MV-4-11 (cell line): ENCODE data around the gene PIK3AP1.
"Not testable (repeated sequence)": the region's sequence is repeated elsewhere in the genome, so short reads cannot be mapped to it uniquely, and the experiment has no call there.

Experiments
- DNase-seq: peaks from one replicate; lab custom pipeline; 2025; lab: John Stamatoyannopoulos, UW

Gene PIK3AP1

DNA sequence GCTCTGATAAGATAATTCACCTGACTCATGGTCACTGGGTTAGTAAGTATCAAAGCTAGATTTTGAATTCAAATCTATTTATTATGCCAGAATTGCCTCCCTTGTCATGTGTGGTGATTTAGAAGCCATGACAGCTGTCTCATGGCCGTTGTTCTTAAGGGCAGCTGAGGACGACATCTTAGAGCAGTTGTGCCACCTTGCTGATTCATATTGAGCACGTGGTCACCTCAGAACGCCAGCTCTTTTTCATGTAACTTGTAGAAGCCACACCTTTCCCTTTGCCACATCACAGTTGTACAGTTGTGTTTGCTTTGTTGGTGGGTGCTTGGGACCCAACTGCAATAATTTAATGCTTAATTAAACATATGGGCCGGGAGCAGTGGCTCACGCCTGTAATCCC, 4.3 kb upstream of the PIK3AP1 start:
- DNase-seq = no peak

DNA sequence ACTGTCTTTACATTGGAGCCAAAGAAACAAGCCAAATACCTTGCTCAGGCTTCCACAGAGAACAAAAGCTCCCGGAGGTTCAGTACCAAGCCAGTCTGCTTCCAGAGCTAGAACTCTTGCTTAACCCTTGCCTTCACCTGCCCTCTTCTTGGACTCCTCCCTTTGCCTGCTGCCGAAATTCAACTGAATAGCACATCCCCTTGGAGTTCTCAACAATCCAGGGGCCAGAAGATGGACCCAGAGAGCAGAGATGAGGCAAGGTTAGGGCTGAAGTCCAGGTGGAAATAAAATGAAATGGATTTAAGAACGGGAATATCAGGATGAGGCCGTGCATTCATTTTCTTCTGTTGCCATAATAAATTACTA, 876 bp upstream of the PIK3AP1 start:
- DNase-seq = peak; percentile 33

DNA sequence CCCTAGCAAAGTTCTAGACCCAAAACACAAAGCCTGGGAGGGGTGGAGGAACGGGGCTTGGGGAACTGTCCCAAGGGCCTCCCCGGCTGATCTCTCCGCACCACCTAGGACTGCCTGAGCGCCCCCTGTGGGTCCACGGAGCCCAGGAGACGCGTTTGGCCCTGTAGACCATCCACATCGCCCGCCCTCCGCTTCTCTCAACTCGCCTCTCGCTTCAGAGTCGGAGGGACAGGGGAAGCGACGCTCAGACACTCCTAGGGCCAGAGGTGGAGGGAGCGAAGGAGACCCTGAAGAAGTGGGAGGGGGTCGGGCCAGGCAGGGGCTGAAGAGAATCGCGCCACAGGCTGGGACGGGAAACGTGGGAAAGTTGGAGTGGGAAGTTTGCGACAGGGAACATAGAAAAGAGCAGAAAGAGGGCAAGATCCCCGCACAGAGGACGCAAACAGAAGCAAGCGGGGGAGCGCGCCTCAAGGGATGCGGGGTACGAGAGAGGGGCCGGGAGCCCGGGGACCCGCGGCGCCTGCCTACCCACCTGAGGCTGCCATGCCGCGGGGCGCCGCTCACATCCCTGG, 378 bp downstream of the PIK3AP1 start:
- DNase-seq = peak; percentile 75

DNA sequence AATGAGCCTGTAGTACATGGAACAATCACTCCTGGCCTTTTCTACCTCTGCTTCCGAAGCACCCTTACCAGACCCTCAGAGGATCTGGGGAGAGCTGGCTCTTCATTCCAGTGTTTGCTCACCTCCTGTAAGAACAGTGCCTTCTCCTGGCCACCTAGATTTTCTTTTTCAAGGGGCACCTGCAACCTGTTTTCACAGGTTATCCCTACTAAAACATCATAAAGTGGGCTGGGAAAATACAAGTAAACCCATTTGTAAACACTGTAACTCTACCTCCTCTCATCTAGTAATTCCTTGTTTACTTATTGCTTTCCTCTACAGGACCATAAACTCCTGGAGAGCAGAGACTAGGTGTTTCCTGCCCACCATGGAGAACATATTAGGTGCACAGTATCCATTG, 1.1 kb downstream of the PIK3AP1 start:
- no peak for DNase-seq

DNA sequence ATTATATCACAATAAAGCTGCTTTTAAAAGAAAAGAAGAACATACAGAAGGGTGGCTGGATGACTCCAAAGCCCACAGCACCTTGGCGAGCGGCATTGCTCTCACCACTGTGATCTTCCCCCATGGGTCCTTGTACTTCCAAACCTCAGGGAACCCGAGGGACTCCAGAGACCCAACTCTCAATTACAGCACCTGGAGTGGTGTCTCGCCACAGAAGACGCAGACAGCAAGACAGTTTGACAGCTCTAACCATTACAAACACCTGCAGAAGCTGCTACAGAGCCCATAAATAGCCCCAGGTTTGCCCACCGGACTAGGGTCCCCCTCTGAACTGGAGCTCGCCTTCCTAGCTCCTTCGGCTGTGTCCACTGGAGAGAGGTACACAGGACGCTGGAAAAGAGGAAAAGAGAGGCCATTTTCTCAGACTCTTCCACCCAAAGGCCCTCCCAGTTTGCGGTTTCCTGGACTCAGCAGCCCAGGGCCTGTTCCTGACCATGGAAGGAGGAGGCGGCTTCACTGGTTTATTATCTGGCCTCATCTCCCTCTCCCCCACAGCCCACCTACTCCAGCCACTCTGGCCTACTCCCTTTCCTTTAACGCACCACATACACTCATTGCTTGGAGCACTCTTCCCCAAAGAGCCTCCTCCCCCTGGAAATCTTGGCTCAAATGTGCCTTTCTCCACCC, 1.9 kb downstream of the PIK3AP1 start:
- peak; percentile 32 for DNase-seq

DNA sequence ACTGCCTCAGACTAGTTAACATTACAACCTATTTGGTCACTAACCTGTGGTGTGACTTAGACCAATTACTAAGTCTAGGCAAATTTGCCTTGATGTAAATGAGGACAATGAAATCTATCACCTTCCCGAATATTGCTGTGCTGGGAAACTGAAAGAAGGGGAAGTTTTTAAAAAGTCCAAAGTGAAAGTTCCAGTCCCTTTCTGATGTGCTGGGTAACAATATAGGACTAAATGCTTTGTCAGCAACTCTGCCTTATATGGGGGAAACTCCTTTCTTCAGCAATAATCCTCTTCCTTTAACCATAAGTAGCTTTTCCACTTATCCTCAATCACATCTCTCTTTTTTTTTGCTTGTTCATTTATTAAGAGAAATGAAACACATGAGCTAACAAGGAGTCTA, 3.9 kb downstream of the PIK3AP1 start:
- DNase-seq = no peak

DNA sequence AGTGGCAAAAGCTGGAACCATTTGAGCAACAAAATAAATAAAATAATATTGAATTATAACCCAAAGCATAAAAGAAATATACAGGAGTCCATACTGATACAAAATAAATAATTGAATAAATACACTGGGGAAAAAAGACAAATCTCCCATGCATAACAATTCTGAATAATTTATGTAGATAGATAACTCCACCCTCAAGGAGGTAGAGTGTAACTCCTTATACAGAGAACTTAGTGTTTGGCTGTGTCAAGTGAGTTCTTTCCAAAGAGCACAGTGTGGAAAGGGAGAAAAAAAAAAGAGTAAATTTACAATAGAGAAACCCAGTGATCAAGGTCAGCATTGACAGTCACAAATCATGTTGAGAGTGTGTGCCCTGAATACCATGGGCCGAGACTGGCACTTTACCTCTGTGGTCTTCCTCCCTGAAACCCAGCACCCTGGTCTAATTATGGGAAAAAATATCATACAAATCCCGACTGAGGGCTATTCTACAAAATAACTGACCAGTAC, 5.5 kb downstream of the PIK3AP1 start:
- DNase-seq = no peak

DNA sequence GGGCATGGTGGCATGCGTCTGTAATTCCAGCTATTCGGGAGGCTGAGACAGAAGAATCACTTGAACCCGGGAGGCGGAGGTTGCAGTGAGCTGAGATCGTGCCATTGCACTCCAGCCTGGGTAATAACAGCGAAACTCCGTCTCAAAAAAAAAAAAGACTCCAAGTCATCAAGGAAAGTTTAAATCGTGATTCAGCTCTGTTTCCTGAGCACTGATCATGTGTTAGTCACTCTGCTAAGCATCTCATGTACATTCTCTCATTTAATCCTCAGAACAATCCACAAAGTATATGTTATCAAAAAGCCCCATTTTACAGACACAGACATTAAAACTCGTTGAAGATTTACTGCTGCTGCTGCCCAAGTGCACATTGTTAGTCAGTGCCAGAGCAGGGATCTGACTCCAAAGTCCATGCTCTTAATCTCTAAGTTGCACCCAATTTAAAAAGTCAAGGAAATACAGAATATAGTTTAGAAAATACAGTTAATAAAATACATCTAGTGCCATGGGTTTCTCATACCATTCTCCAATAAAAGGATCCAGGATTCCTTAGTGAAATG, 6.2 kb downstream of the PIK3AP1 start:
- peak; percentile 2 for DNase-seq

DNA sequence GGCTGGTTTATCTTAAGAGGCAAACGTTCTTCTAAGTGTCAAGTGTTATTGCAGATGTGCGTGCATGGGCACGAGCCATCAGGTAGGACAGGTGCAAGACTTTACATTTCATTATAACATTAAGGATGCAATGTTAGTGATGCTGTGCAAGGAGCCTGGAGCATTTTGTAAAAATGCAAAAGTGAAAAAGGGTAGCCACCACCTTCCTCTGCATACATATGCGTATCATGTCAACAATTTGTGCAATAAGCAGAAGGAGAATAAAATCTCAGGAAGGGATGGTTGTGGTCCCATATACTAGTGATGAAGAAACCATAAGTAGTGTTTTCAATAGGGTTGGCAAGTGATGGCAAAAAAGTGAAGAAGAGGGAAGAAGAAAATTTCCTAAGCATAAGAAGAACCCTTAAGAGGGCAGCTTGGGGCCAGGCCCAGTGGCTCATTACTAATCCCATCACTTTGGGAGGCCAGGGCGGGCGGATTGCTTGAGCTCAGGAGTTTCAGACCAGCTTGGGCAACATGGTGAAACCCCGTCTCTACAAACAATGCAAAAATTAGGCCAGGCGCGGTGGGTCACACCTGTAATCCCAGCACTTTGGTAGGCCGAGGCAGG, 7.5 kb downstream of the PIK3AP1 start:
- peak; percentile 14 for DNase-seq

DNA sequence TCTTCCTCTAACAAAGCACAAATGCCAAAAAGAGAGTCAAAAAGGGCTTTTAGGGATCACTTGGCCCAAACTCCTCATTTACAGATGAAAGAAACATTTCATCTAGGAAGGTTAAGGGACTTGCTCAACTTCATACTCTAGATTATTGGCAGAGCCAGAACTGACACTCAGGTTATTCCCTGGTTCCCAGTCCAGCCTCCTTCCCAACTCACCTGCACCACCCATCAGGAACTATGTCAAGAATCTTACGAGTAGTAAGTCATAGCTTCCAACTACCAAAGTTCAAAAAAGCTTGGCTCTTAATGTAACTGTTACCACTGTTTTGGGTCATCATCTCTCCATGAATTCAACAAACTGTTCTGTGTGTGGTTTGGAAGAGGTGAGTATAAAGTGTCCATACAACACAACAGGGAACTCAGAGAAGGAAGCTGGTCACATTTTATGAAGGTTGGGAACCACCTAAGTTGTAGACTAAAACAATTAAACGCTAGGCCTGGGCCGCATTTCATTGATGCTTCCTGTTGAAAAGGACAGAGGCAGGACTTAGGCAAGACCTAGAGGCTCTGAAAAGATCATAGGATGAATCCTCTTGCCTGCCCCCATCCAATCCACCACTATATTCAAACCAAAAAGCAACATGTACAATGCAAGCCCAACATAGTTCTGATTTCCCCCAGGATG, 9.1 kb downstream of the PIK3AP1 start:
- no peak for DNase-seq

DNA sequence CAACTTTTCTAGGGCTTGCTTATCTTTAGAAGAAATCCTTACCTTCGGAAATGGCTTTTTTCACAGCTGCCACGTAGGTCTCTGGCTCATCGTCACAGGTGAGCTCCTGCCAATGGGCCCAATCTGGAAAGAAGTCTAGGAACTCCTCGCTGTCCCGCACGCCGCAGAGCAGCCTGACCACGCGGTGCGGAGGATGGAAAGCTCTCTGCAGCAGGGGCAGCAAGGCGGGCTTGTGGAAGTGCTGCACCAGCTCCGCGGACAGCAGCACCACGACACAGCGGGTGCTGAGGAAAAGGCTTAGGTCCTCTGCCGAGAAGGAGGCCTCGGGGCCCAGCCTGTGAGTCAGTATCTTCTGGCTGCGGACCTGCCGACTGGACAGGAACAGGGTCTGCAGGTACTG, 10.8 kb downstream of the PIK3AP1 start:
- DNase-seq = no peak

DNA sequence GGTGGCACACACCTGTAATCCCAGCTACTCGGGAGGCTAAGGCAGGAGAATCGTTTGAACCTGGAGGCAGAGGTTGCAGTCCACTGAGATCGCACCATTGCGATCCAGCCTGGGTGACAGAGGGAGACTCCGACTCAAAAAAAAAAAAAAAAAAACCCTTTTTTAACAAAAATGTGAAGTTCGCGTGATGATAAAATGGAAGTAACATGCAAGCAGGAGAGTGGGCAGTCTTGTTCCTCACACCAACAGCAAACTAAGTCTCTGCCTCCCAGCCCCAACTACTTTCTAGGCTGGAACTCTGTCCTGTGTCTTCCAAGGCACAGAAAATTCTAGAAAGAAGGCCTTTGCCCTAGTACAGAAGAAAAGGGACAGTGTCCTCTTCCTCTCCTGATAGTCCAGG, 11.3 kb downstream of the PIK3AP1 start:
- DNase-seq = no peak

DNA sequence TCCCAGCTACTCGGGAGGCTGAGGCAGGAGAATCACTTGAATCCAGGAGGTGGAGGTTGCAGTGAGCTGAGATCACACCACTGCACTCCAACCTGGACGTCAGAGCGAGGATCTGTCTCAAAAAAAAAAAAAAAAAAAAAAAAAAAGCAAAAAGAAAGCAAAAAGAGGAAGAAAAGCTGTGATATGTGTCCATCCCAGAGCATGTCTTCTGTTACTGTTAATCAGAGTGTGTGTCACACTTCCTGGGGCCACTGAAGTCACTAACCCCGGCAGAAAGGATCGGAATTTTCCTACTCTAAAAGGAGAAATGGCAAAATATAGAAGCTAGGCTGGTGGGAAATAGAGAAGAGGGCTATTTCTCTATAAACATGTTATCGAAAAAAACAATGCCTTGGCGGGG, 11.9 kb downstream of the PIK3AP1 start:
- DNase-seq = peak; percentile 97

DNA sequence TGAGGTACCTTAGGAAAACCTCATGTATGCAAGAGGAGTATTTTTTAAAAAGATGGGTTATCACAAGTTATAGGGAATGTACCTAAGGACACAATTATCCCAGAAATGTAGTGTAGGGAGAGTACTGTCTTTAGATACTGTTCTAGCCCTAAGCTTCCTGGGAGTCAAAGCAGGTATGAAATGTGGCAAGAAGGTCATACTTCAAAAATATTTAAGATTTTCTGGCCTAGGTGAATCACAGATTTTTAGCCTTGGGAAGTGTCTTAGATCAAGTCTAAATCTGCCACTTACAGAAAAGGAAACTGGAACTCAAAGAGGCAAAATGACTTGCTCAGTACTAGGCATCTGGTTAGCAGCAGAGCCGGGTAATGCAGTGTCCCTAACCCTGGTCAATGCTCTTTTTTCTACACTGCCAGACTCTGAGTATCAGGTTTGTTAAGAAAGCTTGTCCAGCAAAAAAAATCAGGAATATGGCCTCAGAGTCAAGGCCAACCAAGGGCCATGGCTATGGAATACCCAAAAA, 13.9 kb downstream of the PIK3AP1 start:
- DNase-seq = peak; percentile 5

DNA sequence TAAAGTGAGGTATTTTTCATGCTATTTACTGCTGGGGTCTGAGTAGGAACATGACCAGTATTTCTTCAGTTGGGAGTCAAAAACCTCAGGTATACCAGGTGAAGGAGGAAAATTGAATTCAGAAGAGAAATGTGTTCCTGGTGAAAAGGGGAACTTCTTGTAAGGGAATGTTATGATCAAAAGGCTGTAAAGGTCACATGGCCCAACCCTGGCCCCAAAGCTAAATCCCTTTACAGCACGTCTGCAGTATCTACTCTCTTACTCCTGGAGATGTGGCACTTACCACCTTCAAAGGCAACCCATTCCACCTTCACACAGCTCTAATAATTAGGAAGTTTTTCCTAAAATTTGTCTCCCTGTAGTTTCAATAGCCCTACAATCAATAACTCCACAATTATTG, 15.2 kb downstream of the PIK3AP1 start:
- DNase-seq = peak; percentile 34

DNA sequence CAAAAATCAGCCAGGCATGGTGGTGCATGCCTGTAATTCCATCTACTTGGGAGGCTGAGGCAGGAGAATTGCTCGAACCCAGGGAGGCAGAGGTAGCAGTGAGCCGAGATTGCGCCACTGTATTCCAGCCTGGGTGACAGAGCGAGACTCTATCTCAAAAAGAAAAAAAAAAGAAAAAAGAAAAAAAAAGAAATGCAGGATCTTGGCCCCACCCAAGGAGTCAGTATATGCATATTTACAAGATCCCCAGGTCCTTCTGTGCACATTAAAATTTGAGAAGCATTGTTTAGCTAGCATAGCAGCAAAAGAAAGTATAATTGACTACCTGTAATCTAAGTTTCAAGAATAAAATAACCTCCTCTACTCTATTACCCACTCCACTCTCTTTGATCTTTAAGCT, 15.8 kb downstream of the PIK3AP1 start:
- DNase-seq = no peak

DNA sequence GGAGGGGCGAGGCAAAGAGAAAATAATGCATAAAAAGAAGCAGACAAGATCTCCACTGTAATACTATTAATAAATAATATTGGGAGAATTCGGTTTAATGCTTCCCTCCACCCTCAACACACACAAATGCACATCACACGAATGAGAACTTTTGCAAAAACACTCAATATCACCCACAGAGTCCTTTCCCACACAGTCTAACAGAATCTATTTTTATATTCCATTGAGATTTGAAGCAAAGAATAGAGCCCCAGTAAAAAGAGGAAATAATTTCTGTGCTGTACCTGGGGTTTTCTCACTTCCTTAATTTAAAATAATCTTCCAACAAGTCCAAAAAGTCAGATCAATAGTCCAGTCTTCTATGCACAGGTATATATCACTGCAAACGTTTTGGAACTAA, 17.0 kb downstream of the PIK3AP1 start:
- DNase-seq = peak; percentile 64

DNA sequence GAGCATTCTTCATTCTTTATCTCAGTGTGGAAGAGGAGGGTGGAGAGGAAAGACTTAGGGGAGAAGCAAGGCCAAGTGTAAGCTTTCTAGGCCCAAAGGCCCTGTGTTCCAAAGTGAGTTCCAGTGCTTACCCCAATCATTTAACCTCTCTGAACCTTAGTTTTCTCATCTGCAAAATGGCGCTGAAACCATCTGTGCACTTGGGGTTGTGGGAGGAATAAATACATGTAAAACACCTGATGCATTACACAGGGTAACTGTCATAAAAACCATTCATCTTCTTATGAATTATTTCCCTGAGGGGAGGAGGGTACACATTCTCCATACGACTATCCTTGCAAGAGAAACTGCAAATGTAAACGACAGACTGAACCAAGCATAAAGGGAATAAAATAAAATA, 19.0 kb downstream of the PIK3AP1 start:
- no peak for DNase-seq

DNA sequence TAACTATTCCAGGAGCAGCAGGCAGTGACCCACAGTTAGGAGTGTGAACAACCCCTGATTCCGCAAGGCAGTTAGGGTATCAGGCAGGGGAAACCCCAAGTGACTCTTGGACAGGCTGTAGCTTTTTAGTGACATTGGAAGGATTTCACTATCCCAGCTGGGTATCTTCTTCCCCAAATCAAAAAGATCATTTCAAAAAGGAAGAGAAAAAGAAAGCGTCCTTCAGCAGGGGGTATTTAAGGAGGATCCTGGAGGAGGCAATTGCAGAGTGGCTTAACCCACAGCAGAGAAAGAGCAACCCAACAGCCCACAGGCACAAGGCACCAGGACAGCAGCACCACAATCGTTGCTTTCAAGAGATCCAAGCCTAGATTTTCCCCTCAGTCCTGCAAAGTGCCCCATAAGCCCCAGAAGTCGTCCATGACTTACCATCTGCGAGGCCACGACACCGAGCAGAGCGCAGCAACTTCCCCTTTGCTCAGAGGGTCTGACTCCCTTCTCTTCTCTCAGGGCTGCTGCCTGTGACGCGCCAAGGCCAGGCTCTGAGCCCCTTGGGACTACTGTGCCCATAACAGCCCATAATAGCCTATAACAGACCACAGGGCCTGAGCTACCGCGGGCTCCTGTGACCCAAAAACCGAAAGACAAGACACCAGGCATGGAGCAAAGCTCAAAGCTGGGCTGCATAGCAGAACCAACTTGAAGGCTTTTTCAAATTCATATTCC, 19.8 kb downstream of the PIK3AP1 start:
- peak; percentile 91 for DNase-seq

DNA sequence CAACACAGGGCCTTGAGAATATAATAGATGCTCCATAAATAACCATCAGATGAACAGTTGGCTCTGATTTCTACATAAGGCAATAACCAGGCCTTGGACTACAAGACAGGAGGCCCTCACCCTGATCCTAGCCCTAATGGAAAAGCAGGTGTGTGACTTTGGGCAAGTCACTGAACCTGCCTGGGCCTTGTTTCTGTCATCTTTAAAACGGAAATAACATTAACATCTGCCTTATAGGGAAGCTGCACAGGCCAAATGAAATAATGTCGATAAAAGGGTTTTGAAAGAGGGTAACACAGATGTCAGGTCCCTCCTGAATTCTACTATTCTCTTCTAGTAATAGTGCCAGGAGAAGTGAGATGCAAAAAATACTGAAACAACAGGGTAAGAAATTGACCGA, 20.7 kb downstream of the PIK3AP1 start:
- DNase-seq = no peak

DNA sequence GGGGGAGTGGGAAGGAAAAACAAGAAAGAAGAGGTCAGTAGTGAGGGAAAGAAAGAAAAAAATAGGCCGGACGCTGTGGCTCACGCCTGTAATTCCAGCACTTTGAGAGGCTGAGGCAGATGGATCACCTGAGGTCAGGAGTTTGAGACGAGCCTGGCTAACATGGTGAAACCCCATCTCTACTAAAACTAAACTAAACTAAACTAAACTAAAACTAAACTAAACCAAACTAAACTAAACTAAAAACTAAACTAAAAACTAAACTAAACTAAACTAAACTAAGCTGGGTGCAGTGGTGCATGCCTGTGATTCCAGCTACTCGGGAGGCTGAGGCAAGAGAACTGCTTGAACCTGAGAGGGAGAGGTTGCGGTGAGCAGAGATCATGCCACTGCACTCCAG, 22.0 kb downstream of the PIK3AP1 start:
- DNase-seq = not testable (repeated sequence)

DNA sequence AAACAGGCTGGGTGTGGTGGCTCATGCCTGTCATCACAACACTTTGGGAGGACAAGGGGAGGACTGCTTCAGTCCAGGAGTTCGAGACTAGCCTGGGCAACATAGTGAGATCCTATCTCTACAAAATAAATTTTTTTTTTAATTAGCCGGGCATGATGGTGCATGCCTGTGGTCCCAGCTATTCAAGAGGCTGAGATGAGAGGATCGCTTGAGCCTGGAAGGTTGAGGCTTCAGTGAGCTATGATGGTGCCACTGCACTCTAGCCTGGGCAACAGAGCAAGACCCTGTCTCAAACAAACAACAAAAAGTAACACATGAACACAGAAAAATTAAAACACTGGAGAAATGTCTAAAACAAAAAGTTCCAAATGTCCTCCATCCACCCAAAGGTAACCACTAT, 22.9 kb downstream of the PIK3AP1 start:
- no peak for DNase-seq
